GM12878 (cell line): ENCODE data around the gene C1GALT1. TPM values are rescaled to one million over a fixed set of nuclear protein-coding genes. Genes with fewer than 3 reads are reported as not detected.

Experiments used
- ATAC-seq: fragments of 200-7000 bp; cut with Tn5 transposase; 3 replicates; pipeline ENCODE4 v1.9.1; 2020; ENCODE audit warnings: mild to moderate bottlenecking, moderate library complexity
- BruUV-seq: library from RNA; stranded (reverse); fragments of 400-500 nt; replicated peaks from 2 replicates; lab custom pipeline; 2021; lab: Mats Ljungman, UMichigan
- CTCF ChIA-PET: fragments of 300-600 bp; sonication (Branson Sonifier 250); formaldehyde crosslinking; extraction: SDS; loops from one replicate; lab custom pipeline; 2021; ENCODE audit warnings: inconsistent platforms; lab: Yijun Ruan, JAX
- POLR2A ChIA-PET: fragments of 350-600 bp; formaldehyde crosslinking; extraction: SDS; loops from one replicate; lab custom pipeline; 2021; ENCODE audit warnings: inconsistent platforms; lab: Charles Lee
- RAD21 ChIA-PET: fragments of 300-600 bp; sonication (Branson Sonifier 250); formaldehyde crosslinking; loops from one replicate; lab custom pipeline; 2023; ENCODE audit warnings: antibody characterized with exemption; ENCODE audit not compliant: unreplicated experiment; lab: Charles Lee
- SMC1A ChIA-PET: fragments of 300-600 bp; sonication (Branson Sonifier 250); formaldehyde crosslinking; loops from one replicate; lab custom pipeline; 2023; ENCODE audit not compliant: unreplicated experiment, uncharacterized antibody; lab: Charles Lee
- DNase-seq: peaks from one replicate; pipeline ENCODE4 v3.0.0-alpha.2; 2011; ENCODE audit warnings: low read depth, low spot score
- FAIRE-seq: peaks from 3 replicates; lab custom pipeline; 2011; peaks lifted over from hg19 to GRCh38; lab: Jason Lieb, UNC
- H2AFZ ChIP-seq: 2 replicates; pipeline ENCODE4 v1.6.0; 2011; ENCODE audit warnings: low read depth, low read length, control low read depth; ENCODE audit not compliant: control insufficient read depth
- H3K27ac ChIP-seq: 2 replicates; pipeline ENCODE4 v1.5.1; 2011; ENCODE audit warnings: control low read depth; ENCODE audit not compliant: control insufficient read depth, insufficient read depth
- H3K27me3 ChIP-seq, 2 experiments: replicated peaks in 1 of 2; 2 replicates each; pipeline versions ENCODE4 v1.6.0 to v1.6.1; 2011; ENCODE audit warnings: low read length in 1 of 2; ENCODE audit not compliant: control insufficient read depth in 2 of 2, insufficient read depth in 2 of 2
- H3K36me3 ChIP-seq, 2 experiments: 2 replicates each; pipeline ENCODE4 v1.5.1; 2011; ENCODE audit warnings: low read length in 1 of 2; ENCODE audit not compliant: control insufficient read depth in 2 of 2, insufficient read depth in 2 of 2
- H3K4me1 ChIP-seq: 2 replicates; pipeline ENCODE4 v1.6.1; 2011; ENCODE audit warnings: mild to moderate bottlenecking, low read length, moderate library complexity, mixed read lengths; ENCODE audit not compliant: control insufficient read depth, insufficient read depth
- H3K4me2 ChIP-seq: 2 replicates; pipeline ENCODE4 v1.6.0; 2011; ENCODE audit warnings: control low read depth; ENCODE audit not compliant: control insufficient read depth, insufficient read depth
- H3K4me3 ChIP-seq: fragments of 200-600 bp; sonication (generic); 2 replicates; pipeline ENCODE4 v1.5.1; 2016
- H3K79me2 ChIP-seq: 2 replicates; pipeline ENCODE4 v1.6.0; 2011; ENCODE audit warnings: low read length; ENCODE audit not compliant: control insufficient read depth, insufficient read depth
- H3K9ac ChIP-seq: 2 replicates; pipeline ENCODE4 v1.8.0; 2011; ENCODE audit warnings: low read length, control low read depth, mixed read lengths; ENCODE audit not compliant: control insufficient read depth, insufficient read depth
- H3K9me3 ChIP-seq: replicated peaks from 3 replicates; pipeline ENCODE4 v1.5.1; 2011; ENCODE audit warnings: mild to moderate bottlenecking, low read length; ENCODE audit not compliant: control insufficient read depth, insufficient read depth
- H4K20me1 ChIP-seq: 2 replicates; pipeline ENCODE4 v1.6.0; 2011; ENCODE audit not compliant: control insufficient read depth, insufficient read depth
- BRCA1 ChIP-seq: IDR thresholded peaks from 2 replicates; pipeline ENCODE4 v1.6.1; 2011; ENCODE audit warnings: low read depth, low read length, improper control_type of control experiment
- CBX3 ChIP-seq: fragments of 200-600 bp; sonication (generic); IDR thresholded peaks from 2 replicates; pipeline ENCODE4 v1.6.1; 2016; ENCODE audit warnings: low read depth, borderline replicate concordance
- CBX5 ChIP-seq: sonication (generic); IDR thresholded peaks from 2 replicates; pipeline ENCODE4 v1.6.1; 2016; ENCODE audit warnings: low read depth, moderate library complexity, mild to moderate bottlenecking, inconsistent platforms
- CEBPB ChIP-seq, 2 experiments: fragments of 150-350 bp in 1 of 2; IDR thresholded peaks; 2 replicates each; pipeline ENCODE4 v1.6.1; 2012 to 2014; ENCODE audit warnings: low read depth in 2 of 2, low read length in 2 of 2, borderline replicate concordance in 1 of 2, inconsistent platforms in 1 of 2
- MTA3 ChIP-seq: IDR thresholded peaks from 2 replicates; pipeline ENCODE4 v1.6.1; 2012; ENCODE audit warnings: low read length, inconsistent platforms, borderline replicate concordance
- NFXL1 ChIP-seq: fragments of 450-650 bp; IDR thresholded peaks from 2 replicates; pipeline ENCODE4 v1.6.1; 2017; ENCODE audit warnings: antibody characterized with exemption, mild to moderate bottlenecking, borderline replicate concordance
- PBX3 ChIP-seq: IDR thresholded peaks from 2 replicates; pipeline ENCODE4 v1.6.1; 2011; ENCODE audit warnings: mild to moderate bottlenecking, low read depth, low read length, moderate library complexity; ENCODE audit not compliant: insufficient replicate concordance
- PKNOX1 ChIP-seq: fragments of 450-650 bp; IDR thresholded peaks from 2 replicates; pipeline ENCODE4 v1.6.1; 2016; ENCODE audit warnings: mild to moderate bottlenecking
- POU2F2 ChIP-seq: IDR thresholded peaks from 3 replicates; pipeline ENCODE4 v1.6.1; 2011; ENCODE audit warnings: low read depth, mild to moderate bottlenecking, low read length, borderline replicate concordance
- RFX5 ChIP-seq: IDR thresholded peaks from 2 replicates; pipeline ENCODE4 v1.6.1; 2011; ENCODE audit warnings: low read depth, low read length, improper control_type of control experiment
- TCF3 ChIP-seq: IDR thresholded peaks from 2 replicates; pipeline ENCODE4 v1.6.1; 2012; ENCODE audit warnings: low read depth, mild to moderate bottlenecking, low read length, borderline replicate concordance; ENCODE audit not compliant: insufficient read depth
- USF1 ChIP-seq: IDR thresholded peaks from 2 replicates; pipeline ENCODE4 v1.6.1; 2011; ENCODE audit warnings: borderline replicate concordance, low read depth, mild to moderate bottlenecking, moderate library complexity, mixed read lengths, low read length; ENCODE audit not compliant: insufficient read depth; ENCODE audit errors: extremely low read length
- USF2 ChIP-seq: IDR thresholded peaks from 2 replicates; pipeline ENCODE4 v1.6.1; 2011; ENCODE audit warnings: low read depth, low read length, improper control_type of control experiment, borderline replicate concordance
- ZBTB11 ChIP-seq: fragments of 450-650 bp; formaldehyde crosslinking; IDR thresholded peaks from 2 replicates; pipeline ENCODE4 v1.5.0; 2022; ENCODE audit warnings: mild to moderate bottlenecking, missing genetic modification characterization
- WGBS: methylation state at CpG from one replicate; pipeline ENCODE4 v1.1.6; 2016; ENCODE audit warnings: low lambda C conversion rate; ENCODE audit not compliant: insufficient replicate concordance, insufficient coverage; ENCODE audit errors: missing lambda C conversion rate; 5-methylcytosine and 5-hydroxymethylcytosine counted together
- in situ Hi-C: fragments of 300-500 bp; cut with MboI; formaldehyde crosslinking; loops from 9 replicates; pipeline ENCODE4 v1.14.3; 2018; ENCODE audit warnings: mixed read lengths
- intact Hi-C: fragments of 100-400 bp; cut with micrococcal nuclease; formaldehyde crosslinking; loops from one replicate; pipeline ENCODE4 v1.14.2; 2022; ENCODE audit not compliant: unreplicated experiment
- polyA plus RNA-seq, 11 experiments: library from polyadenylated mRNA; depleted of rRNA in 4 of 11; unstranded in 6 of 11; stranded (reverse) in 5 of 11; fragments of >200 nt; fragmentation: Nextera tagmentation in 4 of 11; fragmentation: Illumina TruSeq in 1 of 11; extraction: Ambion mirVana in 4 of 11; extraction: Trizol in 1 of 11; gene quantifications; 1 replicate in 1 of 11; 2 replicates in 10 of 11; pipeline versions ENCODE4 v1.2.1 to v1.2.3, GENCODE V29; 2011 to 2016; ENCODE audit warnings: inconsistent platforms in 2 of 11, missing spikeins in 2 of 11, low read depth in 1 of 11
- total RNA-seq, 4 experiments: library from RNA; depleted of rRNA in 3 of 4; stranded (reverse); fragments of >200 nt in 3 of 4; fragmentation: Illumina TruSeq in 1 of 4; extraction: Trizol in 1 of 4; gene quantifications; 2 replicates each; pipeline versions ENCODE4 v1.2.1 to v1.2.3, GENCODE V29; 2013 to 2021

Gene C1GALT1
- total and polyA plus RNA-seq, 10 of the 15 experiments (the other 5 are each of a cell fraction or from before 2014, with no cell fraction given), result 1.6 to 25.0 (median 8.5) TPM

- ChIA-PET POLR2A (interaction anchor here (0.6 kb wide), 1 partner anchor 1035 kb away, joined by 5 read pairs; no protein-coding TSS in a partner anchor), SMC1A (no interaction called here), RAD21 (no interaction called here), CTCF (no interaction called here)
- Histone ChIP-seq H3K9me3 (peaks cover 2% of the 10 kb centered on the region; the same call in 1 of the 3 replicates), H2AFZ (no peak overlapping the region), H3K27me3 (no peaks in the 10 kb centered on the region), H3K36me3 (no peaks in the 10 kb centered on the region), H3K79me2 (no peaks in the 10 kb centered on the region; the same call in 1 of the 2 replicates), H3K4me1 (no peaks in the 10 kb centered on the region), H3K9ac (no peak overlapping the region), H4K20me1 (no peaks in the 10 kb centered on the region), H3K4me2 (no peak overlapping the region), H3K4me3 (no peak overlapping the region), H3K27ac (no peak overlapping the region)
- no TSS peak for BruUV-seq
- WGBS, result 97% methylated on average over 5 of the region's 5 CpGs
- no peak for FAIRE-seq
- in situ Hi-C loops, result no loop called here
- intact Hi-C loops, result no loop called here
- no peak for ATAC-seq
- no peak for DNase-seq
- no peak for TF ChIP-seq POU2F2
- TF ChIP-seq PBX3, result no peak
- TF ChIP-seq ZBTB11 (CRISPR knock-in tag), result no peak
- no peak for TF ChIP-seq MTA3
- no peak for TF ChIP-seq CBX3
- TF ChIP-seq CBX5, result no peak
- no peak for TF ChIP-seq USF2
- no peak for TF ChIP-seq NFXL1
- TF ChIP-seq TCF3, result no peak
- no peak for TF ChIP-seq PKNOX1
- TF ChIP-seq BRCA1, result no peak
- no peak for TF ChIP-seq CEBPB (IDR thresholded peaks at IDR 0.05; ENCODE audit: borderline replicate concordance in 1 of 2, low read depth in 2 of 2, low read length in 2 of 2)
- TF ChIP-seq RFX5, result no peak
- no peak for TF ChIP-seq USF1
Measured at GRCh38 chr7:7226407-7226806, 44.1 kb downstream of the C1GALT1 start.
